Endothelial cell of umbilical vein (primary cell): ENCODE results near the gene PDE3B. TPM values are rescaled to one million over a fixed set of nuclear protein-coding genes. Genes with fewer than 3 reads are reported as not detected.
A peak's percentile ranks its signal among the peaks of the same experiment; 100 is the strongest.

Source experiments
- BruUV-seq: library from RNA; stranded (reverse); fragments of 400-500 nt; replicated peaks from 2 replicates; lab custom pipeline; 2021; lab: Mats Ljungman, UMichigan
- CTCF ChIA-PET: fragments of 300-600, 350-600 bp; sonication (Branson Sonifier 250); formaldehyde crosslinking; loops from one replicate; lab custom pipeline; 2021; ENCODE audit warnings: antibody characterized with exemption, inconsistent platforms; lab: Charles Lee
- POLR2A ChIA-PET: fragments of 300-600, 350-600 bp; sonication (Branson Sonifier 250); formaldehyde crosslinking; loops from one replicate; lab custom pipeline; 2021; ENCODE audit warnings: antibody characterized with exemption, inconsistent platforms; lab: Charles Lee
- DNase-seq: peaks from one replicate; pipeline ENCODE4 v3.0.0-alpha.2; 2011; ENCODE audit warnings: low read depth, low spot score
- FAIRE-seq: peaks from 2 replicates; lab custom pipeline; 2011; peaks lifted over from hg19 to GRCh38; lab: Jason Lieb, UNC
- H2AFZ ChIP-seq: 2 replicates; pipeline ENCODE4 v1.6.0; 2012; ENCODE audit warnings: low read depth, low read length, control low read depth, inconsistent platforms
- H3K27ac ChIP-seq: 2 replicates; pipeline ENCODE4 v1.5.1; 2011; ENCODE audit warnings: low read depth, mild to moderate bottlenecking, control low read depth, low read length, moderate library complexity; ENCODE audit not compliant: insufficient read depth
- H3K27me3 ChIP-seq, 2 experiments: 2 replicates each; pipeline versions ENCODE4 v1.6.0 to v1.6.1; 2011; ENCODE audit warnings: low read length in 2 of 2, mixed read lengths in 1 of 2; ENCODE audit not compliant: control insufficient read depth in 2 of 2, insufficient read depth in 2 of 2
- H3K36me3 ChIP-seq, 2 experiments: 2 replicates in 1 of 2; 3 replicates in 1 of 2; pipeline ENCODE4 v1.5.1; 2011; ENCODE audit warnings: low read length in 2 of 2, mild to moderate bottlenecking in 1 of 2, moderate library complexity in 1 of 2; ENCODE audit not compliant: control insufficient read depth in 2 of 2, insufficient read depth in 2 of 2; ENCODE audit errors: extremely low read depth in 1 of 2
- H3K4me1 ChIP-seq: 3 replicates; pipeline ENCODE4 v1.5.1; 2011; ENCODE audit warnings: mild to moderate bottlenecking, low read length; ENCODE audit not compliant: control insufficient read depth, insufficient read depth; ENCODE audit errors: extremely low read depth
- H3K4me2 ChIP-seq: 2 replicates; pipeline ENCODE4 v1.6.1; 2011; ENCODE audit warnings: low read length, control low read depth, mixed read lengths; ENCODE audit not compliant: insufficient read depth
- H3K4me3 ChIP-seq, 3 experiments: fragments of 200-600 bp in 1 of 3; sonication (generic), shearing (Covaris generic) in 1 of 3; replicated peaks in 1 of 3; 2 replicates each; pipeline ENCODE4 v1.5.1; 2011 to 2016; ENCODE audit warnings: control low read depth in 3 of 3, low read length in 3 of 3, mild to moderate bottlenecking in 2 of 3, inconsistent platforms in 1 of 3, low read depth in 1 of 3, moderate library complexity in 1 of 3; ENCODE audit not compliant: insufficient read depth in 1 of 3
- H3K79me2 ChIP-seq: 2 replicates; pipeline ENCODE4 v1.6.0; 2012; ENCODE audit warnings: low read length, inconsistent platforms; ENCODE audit not compliant: control insufficient read depth, insufficient read depth
- H3K9ac ChIP-seq: replicated peaks from 2 replicates; pipeline ENCODE3; 2011; ENCODE audit warnings: low read length, control low read depth; ENCODE audit not compliant: insufficient read depth; ENCODE audit errors: extremely low read depth
- H3K9me1 ChIP-seq: replicated peaks from 3 replicates; pipeline ENCODE4 v1.6.0; 2011; ENCODE audit warnings: mild to moderate bottlenecking, low read length; ENCODE audit not compliant: control insufficient read depth, insufficient read depth; ENCODE audit errors: extremely low read depth
- H3K9me3 ChIP-seq: replicated peaks from 2 replicates; pipeline ENCODE4 v1.5.1; 2012; ENCODE audit warnings: low read length, inconsistent platforms; ENCODE audit not compliant: control insufficient read depth, insufficient read depth
- H4K20me1 ChIP-seq: replicated peaks from 2 replicates; pipeline ENCODE3; 2011; ENCODE audit warnings: mild to moderate bottlenecking, low read length; ENCODE audit not compliant: control insufficient read depth, insufficient read depth; ENCODE audit errors: extremely low read depth
- EZH2 ChIP-seq: IDR thresholded peaks from 2 replicates; pipeline ENCODE4 v1.6.1; 2012; ENCODE audit warnings: borderline replicate concordance, low read depth, mild to moderate bottlenecking, moderate library complexity, low read length, inconsistent platforms; ENCODE audit not compliant: severe bottlenecking
- FOS ChIP-seq: IDR thresholded peaks from 2 replicates; pipeline ENCODE4 v1.6.1; 2011; ENCODE audit warnings: mild to moderate bottlenecking, low read length, moderate library complexity, borderline replicate concordance; ENCODE audit not compliant: insufficient read depth
- GATA2 ChIP-seq: IDR thresholded peaks from 2 replicates; pipeline ENCODE4 v1.7.0; 2011; ENCODE audit warnings: low read depth, mild to moderate bottlenecking, moderate library complexity, mixed read lengths, low read length; ENCODE audit not compliant: insufficient read length, insufficient read depth
- JUN ChIP-seq: IDR thresholded peaks from 2 replicates; pipeline ENCODE4 v1.6.1; 2011; ENCODE audit warnings: borderline replicate concordance, low read depth; ENCODE audit not compliant: insufficient read length, insufficient read depth
- MAX ChIP-seq: IDR thresholded peaks from 2 replicates; pipeline ENCODE4 v1.6.1; 2011; ENCODE audit not compliant: insufficient read depth, insufficient read length
- MYC ChIP-seq: IDR thresholded peaks from one replicate; pipeline ENCODE4 v1.6.1; 2011; ENCODE audit warnings: mild to moderate bottlenecking, low read depth, low read length
- POLR2A ChIP-seq: IDR thresholded peaks from 2 replicates; pipeline ENCODE4 v1.6.1; 2012; ENCODE audit warnings: low read depth, mild to moderate bottlenecking, control low read depth, low read length
- POLR2AphosphoS5 ChIP-seq: IDR thresholded peaks from 2 replicates; pipeline ENCODE4 v1.6.1; 2012; ENCODE audit warnings: low read depth, mild to moderate bottlenecking, control low read depth, low read length, moderate library complexity; ENCODE audit not compliant: insufficient read depth
- dilution Hi-C: fragments of 300-500 bp; cut with MboI; formaldehyde crosslinking; loops from one replicate; pipeline ENCODE4 v1.15.0; 2019; ENCODE audit warnings: low sequenced_read_pairs; ENCODE audit not compliant: extremely low pct_ligation_motif_present
- intact Hi-C: fragments of 100-400 bp; cut with micrococcal nuclease; formaldehyde crosslinking; loops from one replicate; pipeline ENCODE4 v1.10.0; 2022
- polyA plus RNA-seq, 4 experiments: library from polyadenylated mRNA; depleted of rRNA in 3 of 4; stranded (reverse) in 3 of 4; unstranded in 1 of 4; fragments of >200 nt; gene quantifications; 2 replicates each; pipeline versions ENCODE4 v1.2.1 to v1.2.3, GENCODE V29; 2011 to 2012; ENCODE audit warnings: missing spikeins in 1 of 4
- total RNA-seq: library from RNA; stranded (reverse); gene quantifications from 2 replicates; pipeline ENCODE4 v1.2.3, GENCODE V29; 2021
- TF ChIP-seq, protein P1 (sequence below), 2 donors: IDR thresholded peaks; 1 replicate in 1 of 2; 2 replicates in 1 of 2; pipeline ENCODE4 v1.5.1; 2011; ENCODE audit warnings: low read length in 2 of 2, mild to moderate bottlenecking in 2 of 2, moderate library complexity in 2 of 2, control low read depth in 1 of 2, inconsistent platforms in 1 of 2, low read depth in 1 of 2; ENCODE audit not compliant: insufficient read depth in 1 of 2; ENCODE audit errors: extremely low read depth in 1 of 2

The PDE3B gene
- total and polyA plus RNA-seq, 2 donors (not counting 3 experiments of a cell fraction or from before 2014, with no cell fraction given): 0.26 to 1.9 TPM

- CTCF ChIA-PET: interaction anchor here (0.6 to 9.7 kb wide), 12 partner anchors 11 to 367 kb away, joined by 3 to 833 read pairs (median 9); partner anchors contain the start of gene CYP2R1
- Histone ChIP-seq H3K4me1 (peaks cover 18% of the 10 kb centered on the region), H2AFZ (peak overlapping the region; percentile 100), H3K4me2 (peak overlapping the region; percentile 81), H3K27me3 (peaks cover 0 to 8% of the 10 kb centered on the region in 2 experiments), H3K9ac (peak overlapping the region; percentile 4), H3K4me3 (peak overlapping the region; percentile 33 to 69 (median 66)), H3K36me3 (no peaks in the 10 kb centered on the region), H3K79me2 (no peaks in the 10 kb centered on the region), H4K20me1 (no peaks in the 10 kb centered on the region), H3K27ac (no peak overlapping the region), H3K9me1 (no peaks in the 10 kb centered on the region), H3K9me3 (no peaks in the 10 kb centered on the region)
- no TSS peak for BruUV-seq
- POLR2A ChIA-PET: no interaction called here
- TF ChIP-seq POLR2A: no peak
- TF ChIP-seq, protein P1, sequence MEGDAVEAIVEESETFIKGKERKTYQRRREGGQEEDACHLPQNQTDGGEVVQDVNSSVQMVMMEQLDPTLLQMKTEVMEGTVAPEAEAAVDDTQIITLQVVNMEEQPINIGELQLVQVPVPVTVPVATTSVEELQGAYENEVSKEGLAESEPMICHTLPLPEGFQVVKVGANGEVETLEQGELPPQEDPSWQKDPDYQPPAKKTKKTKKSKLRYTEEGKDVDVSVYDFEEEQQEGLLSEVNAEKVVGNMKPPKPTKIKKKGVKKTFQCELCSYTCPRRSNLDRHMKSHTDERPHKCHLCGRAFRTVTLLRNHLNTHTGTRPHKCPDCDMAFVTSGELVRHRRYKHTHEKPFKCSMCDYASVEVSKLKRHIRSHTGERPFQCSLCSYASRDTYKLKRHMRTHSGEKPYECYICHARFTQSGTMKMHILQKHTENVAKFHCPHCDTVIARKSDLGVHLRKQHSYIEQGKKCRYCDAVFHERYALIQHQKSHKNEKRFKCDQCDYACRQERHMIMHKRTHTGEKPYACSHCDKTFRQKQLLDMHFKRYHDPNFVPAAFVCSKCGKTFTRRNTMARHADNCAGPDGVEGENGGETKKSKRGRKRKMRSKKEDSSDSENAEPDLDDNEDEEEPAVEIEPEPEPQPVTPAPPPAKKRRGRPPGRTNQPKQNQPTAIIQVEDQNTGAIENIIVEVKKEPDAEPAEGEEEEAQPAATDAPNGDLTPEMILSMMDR (IDR thresholded peaks at IDR 0.05; ENCODE audit: extremely low read depth in 1 of 2, insufficient read depth in 1 of 2, low read depth in 1 of 2, low read length in 2 of 2): peak; percentile 28 to 71
- dilution Hi-C loops (no loop called here), intact Hi-C loops (loop anchor here (1.0 to 5.0 kb wide), 3 partner anchors 14 to 383 kb away; partner anchors contain the start of genes PDE3B and PSMA1)
- FAIRE-seq: no peak
- peak; percentile 44 for DNase-seq
Measured at GRCh38 chr11:14905104-14906033, 261.8 kb downstream of the PDE3B start.

DNA sequence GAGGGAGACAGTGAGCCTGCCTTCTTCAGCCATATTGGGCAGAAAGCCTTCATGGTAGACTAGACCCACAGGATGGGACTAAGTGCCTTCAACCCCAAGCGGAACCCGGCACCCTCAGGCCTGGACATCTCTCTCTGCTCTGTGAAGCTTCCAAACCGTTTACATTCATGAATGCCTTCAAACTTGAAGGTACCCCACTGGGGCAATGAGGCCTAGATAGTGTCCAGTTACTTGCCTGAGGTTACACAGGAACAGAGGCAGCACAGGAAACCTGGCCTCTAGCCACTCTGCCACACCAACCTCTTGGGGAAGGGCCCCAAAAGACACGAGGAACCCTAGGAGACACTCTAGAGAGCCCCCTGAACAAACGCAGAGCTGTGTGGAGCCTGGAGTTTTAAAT lies 263.0 kb downstream of the PDE3B start:
- no peaks in the 10 kb centered on the region for H3K9me3 ChIP-seq
- no peaks in the 10 kb centered on the region for H3K36me3 ChIP-seq
- H3K9ac ChIP-seq: no peak overlapping the region
- no peaks in the 10 kb centered on the region for H3K9me1 ChIP-seq
- H3K79me2 ChIP-seq: no peaks in the 10 kb centered on the region
- POLR2A ChIA-PET: interaction anchor here (1.0 to 1.8 kb wide), 2 partner anchors 15 to 117 kb away, joined by 3 to 10 read pairs; partner anchors contain the start of gene CYP2R1
- FAIRE-seq (no peak), DNase-seq (no peak)
- no peaks in the 10 kb centered on the region for H4K20me1 ChIP-seq
- H2AFZ ChIP-seq: no peak overlapping the region
- CTCF ChIA-PET: interaction anchor here (0.7 to 9.7 kb wide), 29 partner anchors 8 to 1707 kb away, joined by 3 to 833 read pairs (median 13); partner anchors contain the start of genes CALCB and CYP2R1
- H3K4me3 ChIP-seq: no peak overlapping the region
- no TSS peak for BruUV-seq
- H3K4me1 ChIP-seq: peaks cover 18% of the 10 kb centered on the region
- no peak overlapping the region for H3K27ac ChIP-seq
- no peak for TF ChIP-seq EZH2
- no peak for TF ChIP-seq MYC
- no peak for TF ChIP-seq POLR2A
- TF ChIP-seq FOS: no peak
- no peak for TF ChIP-seq POLR2AphosphoS5
- TF ChIP-seq GATA2: no peak
- TF ChIP-seq MAX: no peak
- no peak for TF ChIP-seq JUN
- TF ChIP-seq, protein P1 (IDR thresholded peaks at IDR 0.05; ENCODE audit: extremely low read depth in 1 of 2, insufficient read depth in 1 of 2, low read depth in 1 of 2, low read length in 2 of 2): no peak
- no peak overlapping the region for H3K4me2 ChIP-seq
- H3K27me3 ChIP-seq: peaks cover 0 to 8% of the 10 kb centered on the region in 2 experiments
- intact Hi-C loops (loop anchor here (5.0 kb wide), 2 partner anchors 264 to 384 kb away; partner anchors contain the start of genes PDE3B and PSMA1), dilution Hi-C loops (no loop called here)
